HEK293 (cell line): ENCODE data around the gene ATP5MC3.

Experiments
- CTCF ChIA-PET: fragments of 350-600 bp; formaldehyde crosslinking; extraction: SDS; loops from one replicate; lab custom pipeline; 2021; ENCODE audit warnings: antibody characterized with exemption; lab: Yijun Ruan, JAX
- POLR2A ChIA-PET: fragments of 300-600 bp; formaldehyde crosslinking; extraction: SDS; loops from one replicate; lab custom pipeline; 2020; ENCODE audit warnings: antibody characterized with exemption, inconsistent platforms; lab: Yijun Ruan, JAX
- H3K27ac ChIP-seq: fragments of 200-500 bp; sonication (Bioruptor generic); 2 replicates; pipeline ENCODE4 v1.5.1; 2014; ENCODE audit warnings: low read depth, low read length, control low read depth, inconsistent platforms; ENCODE audit errors: extremely low read depth
- H3K36me3 ChIP-seq, 2 experiments: fragments of 200-500 bp in 1 of 2; sonication (Bioruptor generic) in 1 of 2; 1 replicate in 1 of 2; 2 replicates in 1 of 2; pipeline ENCODE4 v1.5.1; 2014 to 2017; ENCODE audit warnings: inconsistent platforms in 2 of 2, low read length in 2 of 2; ENCODE audit not compliant: control insufficient read depth in 2 of 2, insufficient read depth in 1 of 2
- H3K4me1 ChIP-seq: fragments of 200-500 bp; sonication (Bioruptor generic); 2 replicates; pipeline ENCODE4 v1.5.1; 2014; ENCODE audit warnings: mild to moderate bottlenecking, low read length, inconsistent platforms; ENCODE audit not compliant: control insufficient read depth, insufficient read depth
- H3K4me3 ChIP-seq: 2 replicates; pipeline ENCODE4 v1.5.1; 2011; ENCODE audit warnings: low read depth, mild to moderate bottlenecking, control low read depth, low read length, moderate library complexity
- H3K9me3 ChIP-seq: fragments of 200-500 bp; sonication (Bioruptor generic); 2 replicates; pipeline ENCODE4 v1.5.1; 2014; ENCODE audit warnings: low read depth, low read length, inconsistent platforms; ENCODE audit not compliant: control insufficient read depth, insufficient read depth
- BCL11B ChIP-seq: fragments of 450-650 bp; formaldehyde crosslinking; IDR thresholded peaks from 2 replicates; pipeline ENCODE4 v1.5.1; 2016; ENCODE audit warnings: low read depth, missing biosample characterization, missing genetic modification characterization
- HOXC10 ChIP-seq: sonication (generic); formaldehyde crosslinking; IDR thresholded peaks from 2 replicates; pipeline ENCODE4 v1.8.1; 2023; ENCODE audit warnings: mild to moderate bottlenecking, missing genetic modification reagents
- SETDB1 ChIP-seq: IDR thresholded peaks from one replicate; pipeline ENCODE4 v1.6.1; 2017; ENCODE audit warnings: mild to moderate bottlenecking, low read length, moderate library complexity, mixed read lengths; ENCODE audit not compliant: insufficient read length
- TRIM28 ChIP-seq: IDR thresholded peaks from 2 replicates; pipeline ENCODE4 v1.6.1; 2011; ENCODE audit warnings: low read length, control low read depth, borderline replicate concordance
- ZBTB6 ChIP-seq: fragments of 450-650 bp; formaldehyde crosslinking; IDR thresholded peaks from 2 replicates; pipeline ENCODE4 v1.5.1; 2017; ENCODE audit warnings: missing biosample characterization, missing genetic modification characterization
- ZFP69B ChIP-seq: fragments of 450-650 bp; formaldehyde crosslinking; IDR thresholded peaks from 2 replicates; pipeline ENCODE4 v1.5.1; 2016; ENCODE audit warnings: missing biosample characterization, missing genetic modification characterization
- ZNF404 ChIP-seq: fragments of 450-650 bp; formaldehyde crosslinking; IDR thresholded peaks from 2 replicates; pipeline ENCODE4 v1.5.1; 2017; ENCODE audit warnings: missing biosample characterization, missing genetic modification characterization
- ZNF423 ChIP-seq: fragments of 450-650 bp; formaldehyde crosslinking; IDR thresholded peaks from 2 replicates; pipeline ENCODE4 v1.5.1; 2016; ENCODE audit warnings: missing biosample characterization, missing genetic modification characterization
- ZNF530 ChIP-seq: fragments of 450-650 bp; formaldehyde crosslinking; IDR thresholded peaks from 2 replicates; pipeline ENCODE4 v1.5.1; 2016; ENCODE audit warnings: low read depth, missing biosample characterization, missing genetic modification characterization
- ZNF626 ChIP-seq: fragments of 450-650 bp; sonication (Bioruptor Pico); formaldehyde crosslinking; IDR thresholded peaks from 2 replicates; pipeline ENCODE4 v1.5.1; 2018; ENCODE audit warnings: missing biosample characterization, missing genetic modification characterization, inconsistent platforms
- ZNF692 ChIP-seq: fragments of 450-650 bp; formaldehyde crosslinking; IDR thresholded peaks from 2 replicates; pipeline ENCODE4 v1.5.1; 2016; ENCODE audit warnings: missing biosample characterization, missing genetic modification characterization
- ZNF704 ChIP-seq: fragments of 450-650 bp; formaldehyde crosslinking; IDR thresholded peaks from 2 replicates; pipeline ENCODE4 v1.5.1; 2016; ENCODE audit warnings: missing biosample characterization, missing genetic modification characterization
- ZNF776 ChIP-seq: fragments of 450-650 bp; formaldehyde crosslinking; IDR thresholded peaks from 2 replicates; pipeline ENCODE4 v1.5.0; 2017; ENCODE audit warnings: missing biosample characterization, missing genetic modification characterization, borderline replicate concordance
- ZNF785 ChIP-seq: fragments of 450-650 bp; formaldehyde crosslinking; IDR thresholded peaks from 2 replicates; pipeline ENCODE4 v1.5.1; 2016; ENCODE audit warnings: missing biosample characterization, missing genetic modification characterization
- TF ChIP-seq, protein P1 (sequence below): fragments of 450-650 bp; formaldehyde crosslinking; IDR thresholded peaks from 2 replicates; pipeline ENCODE4 v1.5.1; 2017; ENCODE audit warnings: missing biosample characterization, missing genetic modification characterization
- TF ChIP-seq, protein P2 (sequence below): fragments of 450-650 bp; formaldehyde crosslinking; IDR thresholded peaks from 2 replicates; pipeline ENCODE4 v1.5.1; 2016; ENCODE audit warnings: missing biosample characterization, missing genetic modification characterization, low read depth

ATP5MC3 gene

DNA sequence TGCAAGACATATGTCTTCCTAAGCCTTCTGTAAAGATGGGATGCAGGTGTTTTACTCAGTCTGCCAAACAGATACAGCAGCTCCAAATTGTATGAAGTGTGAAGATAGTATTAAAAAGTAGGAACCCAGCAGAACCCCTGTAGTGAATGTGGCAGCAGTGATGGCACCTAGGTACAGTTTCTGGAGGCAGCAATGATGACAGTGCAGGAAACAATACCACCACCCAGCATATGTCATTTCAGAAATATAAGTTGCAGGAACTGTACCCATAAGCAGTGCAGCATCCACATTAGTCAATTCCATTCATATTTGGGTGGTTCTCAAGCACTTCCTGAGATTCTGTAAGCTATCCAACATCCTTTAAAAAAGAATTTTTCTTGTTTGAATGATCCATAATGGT, 46.7 kb upstream of the ATP5MC3 start:
- Histone ChIP-seq H3K27ac (no peak overlapping the region), H3K4me3 (no peak overlapping the region), H3K36me3 (no peaks in the 10 kb centered on the region), H3K4me1 (0 out of 2 replicates have a peak, but pooled peaks cover 5% of the 10 kb centered on the region), H3K9me3 (no peaks in the 10 kb centered on the region)
- POLR2A ChIA-PET: no interaction called here
- CTCF ChIA-PET: no interaction called here
- no peak for TF ChIP-seq ZNF692 (tag by site-specific recombination)
- no peak for TF ChIP-seq ZNF423
- no peak for TF ChIP-seq ZNF530 (tag by site-specific recombination)
- TF ChIP-seq, all 188 proteins: peak for 0

DNA sequence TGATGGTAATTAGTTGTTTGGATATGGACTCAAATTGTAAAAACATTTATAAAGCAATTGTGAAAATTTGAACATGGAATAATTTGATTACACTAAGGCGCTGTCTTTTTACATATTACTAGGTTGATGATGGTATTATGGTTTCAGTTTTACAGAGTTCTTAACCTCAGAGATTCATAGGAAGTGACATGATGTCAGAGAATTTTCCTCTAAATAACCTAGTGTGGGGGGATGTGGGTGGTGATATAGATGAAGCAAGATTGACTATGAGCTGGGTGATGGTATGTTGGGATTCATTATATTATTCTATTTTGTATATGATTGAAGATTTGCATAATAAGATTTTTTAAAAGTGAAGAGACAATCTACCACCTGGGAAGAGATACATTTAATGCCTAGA, 45.9 kb upstream of the ATP5MC3 start:
- POLR2A ChIA-PET: no interaction called here

DNA sequence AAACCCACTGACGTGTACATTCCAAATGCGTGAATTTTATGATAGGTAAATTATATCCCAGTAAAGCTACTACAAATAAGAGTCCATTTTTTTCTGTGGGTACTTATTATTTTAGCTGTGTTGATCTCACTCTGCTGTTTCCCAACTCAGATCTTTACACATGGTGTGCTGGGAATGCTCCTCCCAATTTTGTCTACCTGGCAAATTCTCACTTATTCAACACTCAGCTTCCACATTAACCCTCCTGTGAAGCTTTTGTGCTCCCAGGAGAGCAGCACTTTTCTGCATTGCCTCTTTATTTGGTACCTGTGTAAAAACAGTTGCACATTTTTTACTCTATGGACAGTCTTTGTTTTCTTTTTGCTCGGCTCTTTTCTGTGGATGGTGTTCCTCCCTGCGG, 38.6 kb upstream of the ATP5MC3 start:
- H3K27ac ChIP-seq: no peak overlapping the region
- H3K4me1 ChIP-seq: no peaks in the 10 kb centered on the region
- H3K36me3 ChIP-seq: no peaks in the 10 kb centered on the region
- no peaks in the 10 kb centered on the region for H3K9me3 ChIP-seq
- ChIA-PET CTCF (interaction anchor here (0.7 to 1.3 kb wide), 2 partner anchors 32 to 157 kb away, joined by 3 read pairs; no protein-coding TSS in a partner anchor), POLR2A (no interaction called here)
- no peak overlapping the region for H3K4me3 ChIP-seq
- no peak for TF ChIP-seq ZFP69B

More for the DNA sequence above, 45.9 kb upstream of the ATP5MC3 start:
- Histone ChIP-seq H3K9me3 (no peaks in the 10 kb centered on the region), H3K36me3 (no peaks in the 10 kb centered on the region), H3K4me1 (0 out of 2 replicates have a peak, but pooled peaks cover 5% of the 10 kb centered on the region), H3K27ac (no peak overlapping the region), H3K4me3 (no peak overlapping the region)
- CTCF ChIA-PET: no interaction called here
- TF ChIP-seq ZNF704 (tag by site-specific recombination) (no peak), ZBTB6 (no peak), ZNF785 (tag by site-specific recombination) (no peak), ZNF404 (no peak), SETDB1 (no peak), HOXC10 (CRISPR knock-in tag) (no peak), ZNF626 (tag by site-specific recombination) (no peak), ZNF776 (tag by site-specific recombination) (no peak), TRIM28 (no peak), BCL11B (tag by site-specific recombination) (no peak)
- TF ChIP-seq, protein P1, sequence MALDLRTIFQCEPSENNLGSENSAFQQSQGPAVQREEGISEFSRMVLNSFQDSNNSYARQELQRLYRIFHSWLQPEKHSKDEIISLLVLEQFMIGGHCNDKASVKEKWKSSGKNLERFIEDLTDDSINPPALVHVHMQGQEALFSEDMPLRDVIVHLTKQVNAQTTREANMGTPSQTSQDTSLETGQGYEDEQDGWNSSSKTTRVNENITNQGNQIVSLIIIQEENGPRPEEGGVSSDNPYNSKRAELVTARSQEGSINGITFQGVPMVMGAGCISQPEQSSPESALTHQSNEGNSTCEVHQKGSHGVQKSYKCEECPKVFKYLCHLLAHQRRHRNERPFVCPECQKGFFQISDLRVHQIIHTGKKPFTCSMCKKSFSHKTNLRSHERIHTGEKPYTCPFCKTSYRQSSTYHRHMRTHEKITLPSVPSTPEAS (tag by site-specific recombination): no peak
- TF ChIP-seq, protein P2, sequence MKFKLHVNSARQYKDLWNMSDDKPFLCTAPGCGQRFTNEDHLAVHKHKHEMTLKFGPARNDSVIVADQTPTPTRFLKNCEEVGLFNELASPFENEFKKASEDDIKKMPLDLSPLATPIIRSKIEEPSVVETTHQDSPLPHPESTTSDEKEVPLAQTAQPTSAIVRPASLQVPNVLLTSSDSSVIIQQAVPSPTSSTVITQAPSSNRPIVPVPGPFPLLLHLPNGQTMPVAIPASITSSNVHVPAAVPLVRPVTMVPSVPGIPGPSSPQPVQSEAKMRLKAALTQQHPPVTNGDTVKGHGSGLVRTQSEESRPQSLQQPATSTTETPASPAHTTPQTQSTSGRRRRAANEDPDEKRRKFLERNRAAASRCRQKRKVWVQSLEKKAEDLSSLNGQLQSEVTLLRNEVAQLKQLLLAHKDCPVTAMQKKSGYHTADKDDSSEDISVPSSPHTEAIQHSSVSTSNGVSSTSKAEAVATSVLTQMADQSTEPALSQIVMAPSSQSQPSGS (tag by site-specific recombination): no peak
